MCF 10A (cell line): ENCODE measurements around the gene KHSRP. TPM values are rescaled to one million over a fixed set of nuclear protein-coding genes. Genes with fewer than 3 reads are reported as not detected.

ENCODE experiments used
- BruUV-seq: library from RNA; stranded (reverse); fragments of 400-500 nt; replicated peaks from 2 replicates; lab custom pipeline; 2021; lab: Mats Ljungman, UMichigan
- CTCF ChIA-PET: fragments of 300-600 bp; sonication (Branson Sonifier 250); formaldehyde crosslinking; extraction: SDS; loops from one replicate; lab custom pipeline; 2021; ENCODE audit warnings: antibody characterized with exemption, inconsistent platforms; lab: Yijun Ruan, JAX
- POLR2A ChIA-PET: fragments of 300-600, 350-650 bp; sonication (Branson Sonifier 250); formaldehyde crosslinking; extraction: SDS; loops from one replicate; lab custom pipeline; 2020; ENCODE audit warnings: antibody characterized with exemption, inconsistent platforms; lab: Yijun Ruan, JAX
- DNase-seq: peaks from one replicate; pipeline ENCODE4 v3.0.0-alpha.2; 2018; ENCODE audit not compliant: unreplicated experiment
- H3K27ac Mint-ChIP-seq: one replicate; pipeline ENCODE4 v1.8.0; 2022; ENCODE audit warnings: mild to moderate bottlenecking, low read depth, mixed read lengths; ENCODE audit not compliant: unreplicated experiment
- H3K27me3 Mint-ChIP-seq: one replicate; pipeline ENCODE4 v1.8.0; 2022; ENCODE audit warnings: mixed read lengths; ENCODE audit not compliant: insufficient read depth, unreplicated experiment
- H3K36me3 Mint-ChIP-seq: one replicate; pipeline ENCODE4 v1.8.0; 2022; ENCODE audit warnings: mild to moderate bottlenecking, moderate library complexity, mixed read lengths; ENCODE audit not compliant: insufficient read depth, unreplicated experiment
- H3K4me1 Mint-ChIP-seq: one replicate; pipeline ENCODE4 v1.8.0; 2022; ENCODE audit warnings: mixed read lengths; ENCODE audit not compliant: insufficient read depth, unreplicated experiment
- H3K4me3 Mint-ChIP-seq: one replicate; pipeline ENCODE4 v1.8.0; 2022; ENCODE audit warnings: mild to moderate bottlenecking, moderate library complexity, mixed read lengths; ENCODE audit not compliant: unreplicated experiment
- H3K9me3 Mint-ChIP-seq: one replicate; pipeline ENCODE4 v1.8.0; 2022; ENCODE audit warnings: mixed read lengths; ENCODE audit not compliant: unreplicated experiment
- intact Hi-C: fragments of 100-400 bp; cut with micrococcal nuclease; formaldehyde crosslinking; loops from 2 replicates; pipeline ENCODE4 v1.14.1; 2022
- total RNA-seq: library from RNA; stranded (reverse); gene quantifications from 2 replicates; pipeline ENCODE4 v1.2.3, GENCODE V29; 2022
- TF ChIP-seq, protein P1 (sequence below): fragments of 200-600 bp; IDR thresholded peaks from one replicate; pipeline ENCODE4 v1.8.0; 2022; ENCODE audit warnings: antibody characterized with exemption, mild to moderate bottlenecking; ENCODE audit not compliant: unreplicated experiment

Gene KHSRP
- total RNA-seq, 1 experiment from 2014 or later, result 278 TPM

DNA sequence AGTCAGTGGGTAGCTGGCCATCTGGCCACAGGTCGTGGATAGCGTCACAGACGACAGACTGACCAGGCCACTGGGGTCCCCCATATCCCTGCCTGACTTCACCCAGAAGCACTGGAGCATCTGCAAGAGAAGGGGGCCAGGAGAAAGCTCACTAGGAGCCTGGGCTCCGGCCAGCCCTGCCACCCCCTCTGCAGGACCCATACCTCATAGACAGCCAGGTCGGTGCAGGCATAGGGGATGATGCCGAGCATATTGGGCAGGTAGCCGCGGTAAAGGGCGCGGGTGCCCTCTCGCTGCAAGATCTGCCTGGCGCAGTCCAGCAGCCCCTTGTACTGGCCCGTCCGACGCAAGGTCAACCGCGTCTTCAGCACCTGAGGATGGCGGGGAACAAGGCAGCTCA is 2.5 kb upstream of the KHSRP start:
- TF ChIP-seq, protein P1, sequence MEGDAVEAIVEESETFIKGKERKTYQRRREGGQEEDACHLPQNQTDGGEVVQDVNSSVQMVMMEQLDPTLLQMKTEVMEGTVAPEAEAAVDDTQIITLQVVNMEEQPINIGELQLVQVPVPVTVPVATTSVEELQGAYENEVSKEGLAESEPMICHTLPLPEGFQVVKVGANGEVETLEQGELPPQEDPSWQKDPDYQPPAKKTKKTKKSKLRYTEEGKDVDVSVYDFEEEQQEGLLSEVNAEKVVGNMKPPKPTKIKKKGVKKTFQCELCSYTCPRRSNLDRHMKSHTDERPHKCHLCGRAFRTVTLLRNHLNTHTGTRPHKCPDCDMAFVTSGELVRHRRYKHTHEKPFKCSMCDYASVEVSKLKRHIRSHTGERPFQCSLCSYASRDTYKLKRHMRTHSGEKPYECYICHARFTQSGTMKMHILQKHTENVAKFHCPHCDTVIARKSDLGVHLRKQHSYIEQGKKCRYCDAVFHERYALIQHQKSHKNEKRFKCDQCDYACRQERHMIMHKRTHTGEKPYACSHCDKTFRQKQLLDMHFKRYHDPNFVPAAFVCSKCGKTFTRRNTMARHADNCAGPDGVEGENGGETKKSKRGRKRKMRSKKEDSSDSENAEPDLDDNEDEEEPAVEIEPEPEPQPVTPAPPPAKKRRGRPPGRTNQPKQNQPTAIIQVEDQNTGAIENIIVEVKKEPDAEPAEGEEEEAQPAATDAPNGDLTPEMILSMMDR, result no peak
- peaks cover 20% of the 10 kb centered on the region for H3K4me1 Mint-ChIP-seq
- H3K27ac Mint-ChIP-seq, result no peak overlapping the region
- H3K27me3 Mint-ChIP-seq, result no peaks in the 10 kb centered on the region
- intact Hi-C loops, result no loop called here
- ChIA-PET CTCF (no interaction called here), POLR2A (interaction anchor here (0.6 kb wide), 1 partner anchor 36 kb away, joined by 3 read pairs; no protein-coding TSS in a partner anchor)
- H3K9me3 Mint-ChIP-seq, result no peaks in the 10 kb centered on the region
- no TSS peak for BruUV-seq
- H3K36me3 Mint-ChIP-seq, result peaks cover 9% of the 10 kb centered on the region
- DNase-seq, result no peak
- no peak overlapping the region for H3K4me3 Mint-ChIP-seq

DNA sequence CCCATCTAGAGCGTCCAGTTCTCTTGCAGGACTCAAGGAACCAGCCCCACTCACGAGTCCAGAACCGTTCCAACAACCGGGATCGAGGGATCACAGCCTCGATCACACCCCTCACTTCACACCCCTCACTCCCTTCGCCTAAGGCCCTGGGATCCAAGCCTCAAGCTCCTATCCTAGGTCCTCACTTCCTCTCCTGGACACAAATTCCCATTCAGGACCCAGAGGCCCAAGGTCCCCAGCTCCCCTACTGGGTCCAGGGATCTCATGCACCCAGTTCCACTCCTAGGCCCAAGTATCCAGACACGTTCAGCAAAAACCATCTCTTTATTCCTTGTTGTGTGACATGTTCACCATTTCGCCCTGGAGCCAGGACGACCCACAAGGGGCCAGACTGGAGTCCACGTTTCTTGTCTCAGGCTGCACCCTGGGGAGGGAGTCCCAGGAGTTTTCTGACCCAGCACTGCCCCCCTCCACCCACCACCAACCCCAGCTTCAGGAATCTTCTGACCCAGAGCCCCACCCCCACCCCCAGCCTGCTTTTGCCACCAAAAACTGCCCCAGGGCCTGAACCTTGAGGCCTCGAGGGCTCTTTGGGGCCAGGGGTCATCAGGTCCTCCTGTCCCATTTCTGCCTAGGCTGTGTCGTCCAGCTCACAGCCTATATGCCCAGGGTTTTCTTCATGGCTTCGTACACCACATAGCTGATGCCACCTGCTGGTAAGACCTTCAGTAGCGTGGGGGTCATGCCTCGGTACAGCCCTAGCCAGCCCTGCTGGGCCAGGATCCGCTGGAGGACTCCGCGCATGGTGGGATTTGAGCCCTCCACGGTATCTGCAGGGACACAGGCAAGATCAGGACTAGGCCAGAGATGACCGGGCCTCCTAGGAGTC is 1.4 kb upstream of the KHSRP start:
- Mint-ChIP-seq H3K4me1 (peaks cover 20% of the 10 kb centered on the region), H3K27me3 (no peaks in the 10 kb centered on the region), H3K36me3 (peaks cover 21% of the 10 kb centered on the region), H3K27ac (peak overlapping the region; percentile 98), H3K9me3 (no peaks in the 10 kb centered on the region), H3K4me3 (peak overlapping the region; percentile 87)
- intact Hi-C loops, result no loop called here
- POLR2A ChIA-PET, result interaction anchor here (0.6 to 2.7 kb wide), 10 partner anchors 8 to 706 kb away, joined by 3 to 9 read pairs (median 4); partner anchors contain the start of genes CATSPERD, CLPP, LONP1 and SLC25A23
- CTCF ChIA-PET, result interaction anchor here (0.6 kb wide), 1 partner anchor 18 kb away, joined by 3 read pairs; no protein-coding TSS in a partner anchor
- TF ChIP-seq, protein P1, result no peak
- BruUV-seq, result TSS peak; percentile 90
- peak; percentile 30 for DNase-seq

DNA sequence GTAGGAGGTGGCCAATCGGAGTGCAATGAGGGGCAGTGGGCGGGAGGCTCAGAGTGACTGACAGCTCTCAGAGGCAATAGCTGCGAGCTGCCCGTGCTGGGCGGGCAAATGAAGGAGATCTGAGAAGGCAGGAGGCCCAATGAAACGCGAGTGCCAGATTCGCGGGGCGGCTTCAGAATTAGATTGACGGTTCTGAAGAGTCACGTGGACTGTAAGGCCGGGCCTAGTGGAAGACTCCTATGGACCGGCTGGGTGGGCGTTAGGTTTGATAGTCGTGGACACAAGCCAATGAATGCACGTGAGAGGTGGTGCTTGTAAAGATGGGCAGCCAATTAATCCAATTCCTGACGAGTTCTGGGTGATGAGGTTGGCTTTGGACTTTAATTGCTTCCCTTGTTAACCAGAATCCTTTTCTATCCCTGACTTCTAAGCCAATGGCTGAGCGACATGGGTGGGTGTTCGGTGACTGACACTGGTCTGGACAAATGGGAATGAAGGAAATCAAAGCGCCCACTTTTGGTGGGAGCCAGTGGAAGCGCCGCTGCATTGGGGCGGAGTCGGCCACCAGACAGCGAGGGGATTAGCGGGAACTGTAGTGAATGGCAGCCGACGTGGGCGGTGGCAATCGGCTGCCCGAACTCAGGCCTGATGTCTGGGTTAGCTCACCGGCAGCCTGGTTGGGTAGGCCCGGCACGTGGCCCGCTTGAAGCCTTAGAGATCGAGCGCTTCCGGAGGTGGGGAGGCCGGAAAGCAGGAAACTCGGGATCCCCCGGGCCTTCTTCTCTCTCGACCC is 524 bp upstream of the KHSRP start:
- CTCF ChIA-PET, result interaction anchor here (0.5 to 1.7 kb wide), 3 partner anchors 29 to 295 kb away, joined by 3 to 5 read pairs (median 3); partner anchors contain the start of gene C3
- no TSS peak for BruUV-seq
- Mint-ChIP-seq H3K9me3 (no peaks in the 10 kb centered on the region), H3K4me3 (peak overlapping the region; percentile 87), H3K36me3 (peaks cover 29% of the 10 kb centered on the region), H3K4me1 (peaks cover 20% of the 10 kb centered on the region), H3K27ac (peak overlapping the region; percentile 98), H3K27me3 (no peaks in the 10 kb centered on the region)
- intact Hi-C loops, result no loop called here
- TF ChIP-seq, protein P1, result no peak
- POLR2A ChIA-PET, result interaction anchor here (0.6 to 2.7 kb wide), 20 partner anchors 9 to 1200 kb away, joined by 3 to 9 read pairs (median 4); partner anchors contain the start of genes ALKBH7, CATSPERD, CLPP and GTF2F1
- peak; percentile 100 for DNase-seq
